K562 (cell line): ENCODE data around the gene GRB14. TPM values are rescaled to one million over a fixed set of nuclear protein-coding genes. Genes with fewer than 3 reads are reported as not detected.

ENCODE experiments used
- ATAC-seq: fragments of 200-7000 bp; cut with Tn5 transposase; 3 replicates; pipeline ENCODE4 v1.9.1; 2020; ENCODE audit warnings: moderate library complexity
- BruUV-seq: library from RNA; stranded (reverse); fragments of 400-500 nt; replicated peaks from 2 replicates; lab custom pipeline; 2021; lab: Mats Ljungman, UMichigan
- CTCF ChIA-PET: fragments of 300-600 bp; formaldehyde crosslinking; extraction: SDS; loops from one replicate; lab custom pipeline; 2021; ENCODE audit warnings: low intra/inter-chr PET ratio; lab: Yijun Ruan, JAX
- POLR2A ChIA-PET: fragments of 300-600, 350-650 bp; sonication (Branson Sonifier 250); formaldehyde crosslinking; extraction: SDS; loops from one replicate; lab custom pipeline; 2021; ENCODE audit warnings: antibody characterized with exemption, inconsistent platforms; lab: Yijun Ruan, JAX
- DNase-seq, 4 experiments: peaks; one replicate each; pipeline versions ENCODE4 v3.0.0 to v3.0.0-alpha.2; 2011 to 2018; ENCODE audit warnings: low spot score in 3 of 4, mixed read lengths in 3 of 4; ENCODE audit errors: extremely low read depth in 1 of 4
- FAIRE-seq: peaks from 2 replicates; lab custom pipeline; 2011; peaks lifted over from hg19 to GRCh38; lab: Jason Lieb, UNC
- H2AFZ ChIP-seq: 2 replicates; pipeline ENCODE4 v1.6.0; 2011; ENCODE audit warnings: low read depth, low read length, control low read depth, inconsistent platforms
- H3K27ac ChIP-seq: fragments of 200-600 bp; 3 replicates; pipeline ENCODE4 v1.8.0; 2011; ENCODE audit warnings: low read depth, mild to moderate bottlenecking, control low read depth, inconsistent platforms, low read length, moderate library complexity, mixed read lengths; ENCODE audit errors: extremely low read depth
- H3K27me3 ChIP-seq, 2 experiments: fragments of 300-600 bp in 1 of 2; 2 replicates in 1 of 2; 3 replicates in 1 of 2; pipeline versions ENCODE4 v1.6.0 to v1.8.0; 2011; ENCODE audit warnings: inconsistent platforms in 2 of 2, low read length in 2 of 2, mild to moderate bottlenecking in 1 of 2, mixed read lengths in 1 of 2, moderate library complexity in 1 of 2; ENCODE audit not compliant: control insufficient read depth in 2 of 2, insufficient read depth in 2 of 2
- H3K36me3 ChIP-seq: fragments of 300-600 bp; 3 replicates; pipeline ENCODE4 v1.8.0; 2011; ENCODE audit warnings: mild to moderate bottlenecking, low read length, inconsistent platforms; ENCODE audit not compliant: control insufficient read depth, insufficient read depth
- H3K4me1 ChIP-seq, 2 experiments: fragments of 200-600 bp in 1 of 2; replicated peaks in 1 of 2; 2 replicates in 1 of 2; 3 replicates in 1 of 2; pipeline versions ENCODE4 v1.5.1 to v1.8.0; 2011; ENCODE audit warnings: inconsistent platforms in 2 of 2, low read length in 2 of 2, mild to moderate bottlenecking in 1 of 2, mixed read lengths in 1 of 2, moderate library complexity in 1 of 2; ENCODE audit not compliant: control insufficient read depth in 2 of 2, insufficient read depth in 2 of 2
- H3K4me2 ChIP-seq: 2 replicates; pipeline ENCODE4 v1.6.1; 2011; ENCODE audit warnings: low read length, control low read depth, inconsistent platforms, mixed read lengths; ENCODE audit not compliant: insufficient read depth
- H3K4me3 ChIP-seq: fragments of 200-600 bp; sonication (generic), shearing (Covaris generic); 2 replicates; pipeline ENCODE4 v1.5.1; 2016; ENCODE audit warnings: control low read depth, inconsistent platforms
- H3K79me2 ChIP-seq: fragments of 200-600 bp; 3 replicates; pipeline ENCODE4 v1.8.0; 2011; ENCODE audit warnings: low read length, inconsistent platforms; ENCODE audit not compliant: control insufficient read depth, insufficient read depth
- H3K9ac ChIP-seq, 2 experiments: 2 replicates each; pipeline versions ENCODE4 v1.6.0 to v1.6.1; 2011; ENCODE audit warnings: low read depth in 2 of 2, low read length in 2 of 2, control low read depth in 1 of 2, inconsistent platforms in 1 of 2, mild to moderate bottlenecking in 1 of 2, mixed read lengths in 1 of 2; ENCODE audit not compliant: insufficient read depth in 1 of 2
- H3K9me1 ChIP-seq: one replicate; pipeline ENCODE4 v1.6.0; 2011; ENCODE audit warnings: inconsistent platforms, mild to moderate bottlenecking, low read length, moderate library complexity; ENCODE audit not compliant: control insufficient read depth, insufficient read depth
- H3K9me3 ChIP-seq: replicated peaks from 2 replicates; pipeline ENCODE4 v1.5.1; 2011; ENCODE audit warnings: low read depth, low read length, inconsistent platforms; ENCODE audit not compliant: control insufficient read depth, insufficient read depth
- H4K20me1 ChIP-seq: replicated peaks from 2 replicates; pipeline ENCODE4 v1.6.1; 2011; ENCODE audit warnings: low read length, inconsistent platforms, mixed read lengths; ENCODE audit not compliant: control insufficient read depth, insufficient read depth
- BCLAF1 ChIP-seq, 2 experiments: fragments of 450-650 bp in 1 of 2; IDR thresholded peaks; 2 replicates each; pipeline ENCODE4 v1.6.1; 2011 to 2017; ENCODE audit warnings: low read depth in 2 of 2, antibody characterized with exemption in 1 of 2, borderline replicate concordance in 1 of 2, low read length in 1 of 2, mild to moderate bottlenecking in 1 of 2, mixed read lengths in 1 of 2; ENCODE audit not compliant: control insufficient read depth in 1 of 2
- EWSR1 ChIP-seq: fragments of 450-650 bp; IDR thresholded peaks from 2 replicates; pipeline ENCODE4 v1.6.1; 2018; ENCODE audit warnings: borderline replicate concordance, mild to moderate bottlenecking, low read depth, moderate library complexity; ENCODE audit not compliant: partially characterized antibody
- GABPB2 ChIP-seq: fragments of 250-450 bp; sonication (Bioruptor Pico); conservative IDR thresholded peaks from 2 replicates; pipeline ENCODE4 v1.5.1; 2021; ENCODE audit warnings: mild to moderate bottlenecking
- HEY1 ChIP-seq: fragments of 250-450 bp; sonication (Bioruptor Pico); IDR thresholded peaks from 2 replicates; pipeline ENCODE4 v1.5.0; 2020; ENCODE audit warnings: mild to moderate bottlenecking, moderate library complexity, borderline replicate concordance
- PHF8 ChIP-seq: fragments of 200-600 bp; sonication (generic); IDR thresholded peaks from 2 replicates; pipeline ENCODE4 v1.6.1; 2012; ENCODE audit warnings: mixed run types, mild to moderate bottlenecking, inconsistent platforms, low read length, moderate library complexity, borderline replicate concordance
- RAD21 ChIP-seq, 2 experiments: fragments of 250-450 bp in 1 of 2; fragments of 450-650 bp in 1 of 2; sonication (Bioruptor Pico) in 1 of 2; formaldehyde crosslinking in 1 of 2; IDR thresholded peaks in 1 of 2; conservative IDR thresholded peaks in 1 of 2; 2 replicates each; pipeline versions ENCODE4 v1.4.0 to v1.8.0; 2020 to 2022; ENCODE audit warnings: mild to moderate bottlenecking in 2 of 2, moderate library complexity in 1 of 2
- RHOXF2B ChIP-seq: fragments of 250-450 bp; sonication (Bioruptor Pico); conservative IDR thresholded peaks from 2 replicates; pipeline ENCODE4 v1.5.1; 2021
- TAF1 ChIP-seq: IDR thresholded peaks from 2 replicates; pipeline ENCODE4 v1.6.1; 2011; ENCODE audit warnings: mild to moderate bottlenecking, low read length, moderate library complexity; ENCODE audit not compliant: insufficient read depth, control insufficient read depth, severe bottlenecking; ENCODE audit errors: extremely low read depth
- ZHX1 ChIP-seq: fragments of 150-350 bp; conservative IDR thresholded peaks from 2 replicates; pipeline ENCODE4 v1.6.1; 2014; ENCODE audit warnings: low read length
- ZNF197 ChIP-seq: fragments of 200-800 bp; sonication (Bioruptor generic); IDR thresholded peaks from 2 replicates; pipeline ENCODE4 v1.6.1; 2016; ENCODE audit warnings: low read depth, missing genetic modification characterization, missing compliant biosample characterization
- ZNF354B ChIP-seq: fragments of 250-450 bp; sonication (Bioruptor Pico); IDR thresholded peaks from 2 replicates; pipeline ENCODE4 v1.4.0; 2020
- ZNF79 ChIP-seq: fragments of 250-450 bp; sonication (Bioruptor Pico); IDR thresholded peaks from 2 replicates; pipeline ENCODE4 v1.4.0; 2020; ENCODE audit warnings: low read depth, mild to moderate bottlenecking, moderate library complexity
- WGBS: fragments of 100-300 bp; shearing (Covaris generic); methylation state at CpG from one replicate; pipeline ENCODE4 v1.1.6; 2016; ENCODE audit warnings: low coverage, mixed read lengths; ENCODE audit not compliant: insufficient coverage; ENCODE audit errors: missing lambda C conversion rate; 5-methylcytosine and 5-hydroxymethylcytosine counted together
- in situ Hi-C: fragments of 300-500 bp; cut with MboI; formaldehyde crosslinking; loops from 4 replicates; pipeline ENCODE4 v1.15.0; 2018; ENCODE audit warnings: inconsistent platforms, mixed read lengths
- intact Hi-C: fragments of 100-400 bp; cut with micrococcal nuclease; formaldehyde crosslinking; loops from 2 replicates; pipeline ENCODE4 v1.14.2; 2022
- polyA plus RNA-seq, 8 experiments: library from polyadenylated mRNA; depleted of rRNA in 4 of 8; stranded (reverse) in 5 of 8; unstranded in 3 of 8; fragments of >200 nt; fragmentation: Nextera tagmentation in 2 of 8; fragmentation: Illumina TruSeq in 1 of 8; extraction: Ambion mirVana in 2 of 8; extraction: Trizol in 1 of 8; gene quantifications; 2 replicates each; pipeline versions ENCODE4 v1.2.1 to v1.2.3, GENCODE V29; 2011 to 2014; ENCODE audit warnings: inconsistent platforms in 1 of 8, missing spikeins in 1 of 8
- total RNA-seq, 7 experiments: library from RNA; depleted of rRNA in 6 of 7; stranded (reverse); fragments of >200 nt in 6 of 7; fragmentation: Illumina TruSeq in 2 of 7; extraction: Trizol in 2 of 7; gene quantifications; 2 replicates each; pipeline versions ENCODE4 v1.2.1 to v1.2.3, GENCODE V29; 2011 to 2021; ENCODE audit warnings: low replicate concordance in 1 of 7

The GRB14 gene
- total and polyA plus RNA-seq, 9 of the 15 experiments (the other 6 are each of a cell fraction or from before 2014, with no cell fraction given): not detected

GRCh38 chr2:164560902-164561301 lies 60.4 kb downstream of the GRB14 start (continued):
- TF ChIP-seq ZHX1 (no peak), GABPB2 (CRISPR knock-in tag) (no peak), EWSR1 (no peak), TAF1 (no peak), ZNF79 (CRISPR knock-in tag) (no peak)

- FAIRE-seq: no peak
- H3K79me2 ChIP-seq: no peaks in the 10 kb centered on the region
- BruUV-seq: no TSS peak
- 1% methylated on average over 4 of the region's 4 CpGs for WGBS
- no peak overlapping the region for H3K4me3 ChIP-seq
- ChIA-PET POLR2A (interaction anchor here (0.7 kb wide), 1 partner anchor 49 kb away, joined by 3 read pairs; no protein-coding TSS in a partner anchor), CTCF (no interaction called here)
- H3K9me1 ChIP-seq: no peaks in the 10 kb centered on the region
- in situ Hi-C loops: no loop called here
- H3K9ac ChIP-seq: no peak overlapping the region
- H3K36me3 ChIP-seq: no peaks in the 10 kb centered on the region
- intact Hi-C loops: loop anchor here (2.0 kb wide), 1 partner anchor 157 kb away; no protein-coding TSS in a partner anchor
- no peaks in the 10 kb centered on the region for H4K20me1 ChIP-seq
- no peak overlapping the region for H2AFZ ChIP-seq
- H3K27ac ChIP-seq: no peak overlapping the region
- peak in 1 of 4 experiments; percentile 4 for DNase-seq
- no peak for ATAC-seq
- H3K4me1 ChIP-seq: no peaks in the 10 kb centered on the region
- H3K27me3 ChIP-seq: no peaks in the 10 kb centered on the region
- no peak overlapping the region for H3K4me2 ChIP-seq
- no peaks in the 10 kb centered on the region; the same call in 1 of the 2 replicates for H3K9me3 ChIP-seq
- TF ChIP-seq ZNF197: no peak
- TF ChIP-seq BCLAF1 (IDR thresholded peaks at IDR 0.05; ENCODE audit: borderline replicate concordance in 1 of 2, control insufficient read depth in 1 of 2, low read depth in 2 of 2, low read length in 1 of 2): no peak
- TF ChIP-seq RAD21 (CRISPR knock-in tag; conservative IDR thresholded peaks at IDR 0.05 in 1 of 2, IDR thresholded peaks at IDR 0.05 in 1 of 2): peak; percentile 30 to 36; a peak in 2 of 4 replicates
- TF ChIP-seq PHF8: no peak
- TF ChIP-seq HEY1: no peak
- no peak for TF ChIP-seq ZNF354B (CRISPR knock-in tag)
- TF ChIP-seq RHOXF2B (CRISPR knock-in tag): no peak
Measured at GRCh38 chr2:164560181-164560792, 61.0 kb downstream of the GRB14 start.
